ENCODE results near the gene HDAC8.
"Not testable (repeated sequence)": the region's sequence is repeated elsewhere in the genome, so short reads cannot be mapped to it uniquely, and the experiment has no call there.

Gene HDAC8

GRCh38 chrX:72572248-72573157 is at the start of gene HDAC8:
HDAC8 (minus strand) TSS chrX:72572843; CDS start chrX:72572761, 82 bp downstream.
- H3K36me3 Mint-ChIP-seq = peaks cover 28% of the 10 kb centered on the region
- ATAC-seq (peak; percentile 94), DNase-seq (ENCODE audit: low spot score in 2 of 2) (peak; percentile 2 to 72)
- no peaks in the 10 kb centered on the region for H3K4me1 Mint-ChIP-seq
- peak within 1 kb of the TSS; percentile 93 for H3K27ac Mint-ChIP-seq
- peak within 1 kb of the TSS; percentile 95 for H3K4me3 Mint-ChIP-seq
- H3K9me3 Mint-ChIP-seq = no peaks in the 10 kb centered on the region

- H3K27ac Mint-ChIP-seq = peak overlapping the region; percentile 97
- H3K4me3 Mint-ChIP-seq = peak overlapping the region; percentile 71
- H3K9me3 Mint-ChIP-seq = no peaks in the 10 kb centered on the region
- H3K4me1 Mint-ChIP-seq = peaks cover 11% of the 10 kb centered on the region
- ATAC-seq = peak; percentile 96
- no peak for DNase-seq (ENCODE audit: low spot score in 2 of 2)
- no peaks in the 10 kb centered on the region for H3K36me3 Mint-ChIP-seq
Observed at GRCh38 chrX:72621625-72622485, 49.2 kb upstream of the HDAC8 start.

- Mint-ChIP-seq H3K36me3 (no peaks in the 10 kb centered on the region), H3K27ac (peak overlapping the region; percentile 97), H3K9me3 (no peaks in the 10 kb centered on the region), H3K4me3 (peak overlapping the region; percentile 71), H3K4me1 (peaks cover 11% of the 10 kb centered on the region)
- ATAC-seq (peak; percentile 47), DNase-seq (ENCODE audit: low spot score in 2 of 2) (peak in 1 of 2 donors; percentile 48)
Observed at GRCh38 chrX:72621163-72621562, 48.5 kb upstream of the HDAC8 start.

- ATAC-seq (peak; percentile 83), DNase-seq (ENCODE audit: low spot score in 2 of 2) (peak; percentile 4 to 63)
- Mint-ChIP-seq H3K36me3 (no peaks in the 10 kb centered on the region), H3K4me3 (peak overlapping the region; percentile 71), H3K27ac (peak overlapping the region; percentile 97), H3K4me1 (peaks cover 11% of the 10 kb centered on the region), H3K9me3 (no peaks in the 10 kb centered on the region)
Observed at GRCh38 chrX:72620550-72621145, 48.0 kb upstream of the HDAC8 start.

- Mint-ChIP-seq H3K27ac (no peak overlapping the region), H3K9me3 (no peaks in the 10 kb centered on the region), H3K4me1 (peaks cover 8% of the 10 kb centered on the region), H3K4me3 (no peak overlapping the region), H3K36me3 (no peaks in the 10 kb centered on the region)
- ATAC-seq (no peak), DNase-seq (ENCODE audit: low spot score in 2 of 2) (no peak)
Observed at GRCh38 chrX:72609313-72609712, 36.7 kb upstream of the HDAC8 start.

GRCh38 chrX:72604705-72605104 is 32.1 kb upstream of the HDAC8 start:
- no peaks in the 10 kb centered on the region for H3K9me3 Mint-ChIP-seq
- peaks cover 10% of the 10 kb centered on the region for H3K4me1 Mint-ChIP-seq
- no peak overlapping the region for H3K4me3 Mint-ChIP-seq
- H3K27ac Mint-ChIP-seq = no peak overlapping the region
- DNase-seq (ENCODE audit: low spot score in 2 of 2) (no peak), ATAC-seq (peak; percentile 81)
- no peaks in the 10 kb centered on the region for H3K36me3 Mint-ChIP-seq

GRCh38 chrX:72604112-72604511 is 31.5 kb upstream of the HDAC8 start:
- no peaks in the 10 kb centered on the region for H3K9me3 Mint-ChIP-seq
- peaks cover 10% of the 10 kb centered on the region for H3K4me1 Mint-ChIP-seq
- peak; percentile 57 for ATAC-seq
- no peaks in the 10 kb centered on the region for H3K36me3 Mint-ChIP-seq
- DNase-seq (ENCODE audit: low spot score in 2 of 2) = no peak
- no peak overlapping the region for H3K27ac Mint-ChIP-seq
- H3K4me3 Mint-ChIP-seq = no peak overlapping the region

GRCh38 chrX:72591038-72591437 is 18.4 kb upstream of the HDAC8 start:
- H3K27ac Mint-ChIP-seq; H3K4me1 Mint-ChIP-seq; DNase-seq (ENCODE audit: low spot score in 2 of 2); H3K4me3 Mint-ChIP-seq; ATAC-seq; H3K36me3 Mint-ChIP-seq; H3K9me3 Mint-ChIP-seq: not testable (repeated sequence)

- ATAC-seq (no peak), DNase-seq (ENCODE audit: low spot score in 2 of 2) (no peak)
- no peaks in the 10 kb centered on the region for H3K36me3 Mint-ChIP-seq
- no peaks in the 10 kb centered on the region for H3K9me3 Mint-ChIP-seq
- no peak overlapping the region for H3K4me3 Mint-ChIP-seq
- H3K4me1 Mint-ChIP-seq = no peaks in the 10 kb centered on the region
- H3K27ac Mint-ChIP-seq = no peak overlapping the region
Observed at GRCh38 chrX:72584163-72584562, 11.5 kb upstream of the HDAC8 start.

- ATAC-seq (no peak), DNase-seq (ENCODE audit: low spot score in 2 of 2) (no peak)
- H3K36me3 Mint-ChIP-seq = peaks cover 3% of the 10 kb centered on the region
- no peaks in the 10 kb centered on the region for H3K9me3 Mint-ChIP-seq
- no peak overlapping the region for H3K4me3 Mint-ChIP-seq
- no peak overlapping the region for H3K27ac Mint-ChIP-seq
- no peaks in the 10 kb centered on the region for H3K4me1 Mint-ChIP-seq
Observed at GRCh38 chrX:72576141-72576894, 3.7 kb upstream of the HDAC8 start.

- no peak for ATAC-seq
- H3K36me3 Mint-ChIP-seq = peaks cover 22% of the 10 kb centered on the region
- no peaks in the 10 kb centered on the region for H3K9me3 Mint-ChIP-seq
- H3K4me1 Mint-ChIP-seq = no peaks in the 10 kb centered on the region
- no peak for DNase-seq (ENCODE audit: low spot score in 2 of 2)
- H3K4me3 Mint-ChIP-seq = peak overlapping the region; percentile 95
- H3K27ac Mint-ChIP-seq = peak overlapping the region; percentile 93
Observed at GRCh38 chrX:72573158-72573511, 492 bp upstream of the HDAC8 start.

GRCh38 chrX:72569786-72570185 is 2.9 kb downstream of the HDAC8 start:
- no peak overlapping the region for H3K27ac Mint-ChIP-seq
- H3K4me1 Mint-ChIP-seq = no peaks in the 10 kb centered on the region
- peak; percentile 28 for ATAC-seq
- no peaks in the 10 kb centered on the region for H3K9me3 Mint-ChIP-seq
- peaks cover 54% of the 10 kb centered on the region for H3K36me3 Mint-ChIP-seq
- H3K4me3 Mint-ChIP-seq = no peak overlapping the region
- DNase-seq (ENCODE audit: low spot score in 2 of 2) = no peak

- H3K36me3 Mint-ChIP-seq = peaks cover 65% of the 10 kb centered on the region
- no peak for ATAC-seq
- no peaks in the 10 kb centered on the region for H3K4me1 Mint-ChIP-seq
- H3K27ac Mint-ChIP-seq = no peak overlapping the region
- no peak overlapping the region for H3K4me3 Mint-ChIP-seq
- DNase-seq (ENCODE audit: low spot score in 2 of 2) = no peak
- H3K9me3 Mint-ChIP-seq = no peaks in the 10 kb centered on the region
Observed at GRCh38 chrX:72568406-72569092, 4.1 kb downstream of the HDAC8 start.

- no peaks in the 10 kb centered on the region for H3K9me3 Mint-ChIP-seq
- H3K27ac Mint-ChIP-seq = no peak overlapping the region
- H3K4me1 Mint-ChIP-seq = no peaks in the 10 kb centered on the region
- DNase-seq (ENCODE audit: low spot score in 2 of 2) (no peak), ATAC-seq (no peak)
- no peak overlapping the region for H3K4me3 Mint-ChIP-seq
- H3K36me3 Mint-ChIP-seq = peaks cover 79% of the 10 kb centered on the region
Observed at GRCh38 chrX:72566448-72566847, 6.2 kb downstream of the HDAC8 start.

Measured in stimulated activated effector memory CD8-positive, alpha-beta T cell treated with anti-CD3 and anti-CD28 coated beads, Interleukin-12 subunit alpha, Interleukin-12 subunit beta, amount 100 ng/mL, for 72 hours (primary cell).